GM12801 (cell line): ENCODE measurements around the gene MGAT4A.

ENCODE experiments used
- CTCF ChIP-seq: IDR thresholded peaks from one replicate; pipeline ENCODE4 v1.5.1; 2011; ENCODE audit warnings: control low read depth; ENCODE audit not compliant: insufficient read length; ENCODE audit errors: extremely low read depth

Gene MGAT4A

GRCh38 chr2:98757904-98758421 lies 27.0 kb upstream of the MGAT4A start:
- no peak for TF ChIP-seq CTCF

GRCh38 chr2:98753801-98754200 lies 22.9 kb upstream of the MGAT4A start:
- no peak for TF ChIP-seq CTCF

- TF ChIP-seq CTCF, result no peak
Observed at GRCh38 chr2:98751748-98752147, 20.8 kb upstream of the MGAT4A start.

- TF ChIP-seq CTCF, result no peak
Observed at GRCh38 chr2:98750593-98751282, 19.8 kb upstream of the MGAT4A start.

- TF ChIP-seq CTCF, result no peak
Observed at GRCh38 chr2:98749066-98749450, 18.1 kb upstream of the MGAT4A start.

- no peak for TF ChIP-seq CTCF
Observed at GRCh38 chr2:98748292-98749065, 17.5 kb upstream of the MGAT4A start.

- no peak for TF ChIP-seq CTCF
Observed at GRCh38 chr2:98747888-98748287, 17.0 kb upstream of the MGAT4A start.
